ENCODE data around the gene PARD3B. TPM values are rescaled to one million over a fixed set of nuclear protein-coding genes. Genes with fewer than 3 reads are reported as not detected.
A peak's percentile ranks its signal among the peaks of the same experiment; 100 is the strongest.

Gene PARD3B
- total and polyA plus RNA-seq, 2 of the 13 experiments (the other 11 are each of a cell fraction or from before 2014, with no cell fraction given) = 0.71 to 2.3 TPM

DNA sequence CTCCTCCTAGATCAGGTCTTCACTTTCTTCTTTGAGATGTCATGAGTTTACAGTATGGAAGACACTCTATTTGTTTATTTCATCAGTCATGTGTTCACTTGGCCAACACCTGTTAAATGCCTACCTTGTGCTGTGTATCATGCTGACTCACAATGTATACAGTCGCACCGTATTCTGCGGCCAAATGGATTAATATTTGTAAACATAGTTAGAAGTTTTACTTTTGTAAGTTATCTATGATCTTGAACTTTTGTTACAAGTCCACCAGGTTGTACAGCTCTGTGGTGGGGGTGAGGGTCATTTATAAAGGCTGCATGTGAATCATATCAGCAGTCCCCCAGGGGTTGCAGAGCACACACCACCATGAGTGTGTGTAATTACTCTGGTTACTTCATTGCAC is 728.4 kb downstream of the PARD3B start (continued):
- TF ChIP-seq, protein P1, sequence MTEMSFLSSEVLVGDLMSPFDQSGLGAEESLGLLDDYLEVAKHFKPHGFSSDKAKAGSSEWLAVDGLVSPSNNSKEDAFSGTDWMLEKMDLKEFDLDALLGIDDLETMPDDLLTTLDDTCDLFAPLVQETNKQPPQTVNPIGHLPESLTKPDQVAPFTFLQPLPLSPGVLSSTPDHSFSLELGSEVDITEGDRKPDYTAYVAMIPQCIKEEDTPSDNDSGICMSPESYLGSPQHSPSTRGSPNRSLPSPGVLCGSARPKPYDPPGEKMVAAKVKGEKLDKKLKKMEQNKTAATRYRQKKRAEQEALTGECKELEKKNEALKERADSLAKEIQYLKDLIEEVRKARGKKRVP (CRISPR knock-in tag; IDR thresholded peaks at IDR 0.05) = peak in 1 of 2 experiments; percentile 94; a peak in 2 of 4 replicates
- TF ChIP-seq EZH2 (conservative IDR thresholded peaks at IDR 0.05; ENCODE audit: low read depth, low read length) = no peak
- TF ChIP-seq ZFYVE20 (CRISPR knock-in tag; IDR thresholded peaks at IDR 0.05; ENCODE audit: borderline replicate concordance, low read depth) = no peak
- 0 out of 2 replicates have a peak, but pooled peaks have one; percentile 45 for TF ChIP-seq ZNF644 (CRISPR knock-in tag; IDR thresholded peaks at IDR 0.05; ENCODE audit: low read depth)
- TF ChIP-seq KLF16 (CRISPR knock-in tag; IDR thresholded peaks at IDR 0.05) = peak in 1 of 2 experiments; percentile 89; a peak in 2 of 4 replicates
- no peak for TF ChIP-seq ONECUT2 (CRISPR knock-in tag; IDR thresholded peaks at IDR 0.05)
- TF ChIP-seq ZNF350 (CRISPR knock-in tag; IDR thresholded peaks at IDR 0.05; ENCODE audit: borderline replicate concordance, low read depth) = no peak
- TF ChIP-seq ZNF619 (CRISPR knock-in tag; IDR thresholded peaks at IDR 0.05) = no peak
- no peak for TF ChIP-seq KDM3A (CRISPR knock-in tag; IDR thresholded peaks at IDR 0.05; ENCODE audit: low read depth)
- no peak for TF ChIP-seq ZNF709 (CRISPR knock-in tag; IDR thresholded peaks at IDR 0.05)
- TF ChIP-seq TEAD3 (CRISPR knock-in tag; optimal IDR thresholded peaks at IDR 0.05; ENCODE audit: borderline replicate concordance) = peak; percentile 21
- TF ChIP-seq, protein P2, sequence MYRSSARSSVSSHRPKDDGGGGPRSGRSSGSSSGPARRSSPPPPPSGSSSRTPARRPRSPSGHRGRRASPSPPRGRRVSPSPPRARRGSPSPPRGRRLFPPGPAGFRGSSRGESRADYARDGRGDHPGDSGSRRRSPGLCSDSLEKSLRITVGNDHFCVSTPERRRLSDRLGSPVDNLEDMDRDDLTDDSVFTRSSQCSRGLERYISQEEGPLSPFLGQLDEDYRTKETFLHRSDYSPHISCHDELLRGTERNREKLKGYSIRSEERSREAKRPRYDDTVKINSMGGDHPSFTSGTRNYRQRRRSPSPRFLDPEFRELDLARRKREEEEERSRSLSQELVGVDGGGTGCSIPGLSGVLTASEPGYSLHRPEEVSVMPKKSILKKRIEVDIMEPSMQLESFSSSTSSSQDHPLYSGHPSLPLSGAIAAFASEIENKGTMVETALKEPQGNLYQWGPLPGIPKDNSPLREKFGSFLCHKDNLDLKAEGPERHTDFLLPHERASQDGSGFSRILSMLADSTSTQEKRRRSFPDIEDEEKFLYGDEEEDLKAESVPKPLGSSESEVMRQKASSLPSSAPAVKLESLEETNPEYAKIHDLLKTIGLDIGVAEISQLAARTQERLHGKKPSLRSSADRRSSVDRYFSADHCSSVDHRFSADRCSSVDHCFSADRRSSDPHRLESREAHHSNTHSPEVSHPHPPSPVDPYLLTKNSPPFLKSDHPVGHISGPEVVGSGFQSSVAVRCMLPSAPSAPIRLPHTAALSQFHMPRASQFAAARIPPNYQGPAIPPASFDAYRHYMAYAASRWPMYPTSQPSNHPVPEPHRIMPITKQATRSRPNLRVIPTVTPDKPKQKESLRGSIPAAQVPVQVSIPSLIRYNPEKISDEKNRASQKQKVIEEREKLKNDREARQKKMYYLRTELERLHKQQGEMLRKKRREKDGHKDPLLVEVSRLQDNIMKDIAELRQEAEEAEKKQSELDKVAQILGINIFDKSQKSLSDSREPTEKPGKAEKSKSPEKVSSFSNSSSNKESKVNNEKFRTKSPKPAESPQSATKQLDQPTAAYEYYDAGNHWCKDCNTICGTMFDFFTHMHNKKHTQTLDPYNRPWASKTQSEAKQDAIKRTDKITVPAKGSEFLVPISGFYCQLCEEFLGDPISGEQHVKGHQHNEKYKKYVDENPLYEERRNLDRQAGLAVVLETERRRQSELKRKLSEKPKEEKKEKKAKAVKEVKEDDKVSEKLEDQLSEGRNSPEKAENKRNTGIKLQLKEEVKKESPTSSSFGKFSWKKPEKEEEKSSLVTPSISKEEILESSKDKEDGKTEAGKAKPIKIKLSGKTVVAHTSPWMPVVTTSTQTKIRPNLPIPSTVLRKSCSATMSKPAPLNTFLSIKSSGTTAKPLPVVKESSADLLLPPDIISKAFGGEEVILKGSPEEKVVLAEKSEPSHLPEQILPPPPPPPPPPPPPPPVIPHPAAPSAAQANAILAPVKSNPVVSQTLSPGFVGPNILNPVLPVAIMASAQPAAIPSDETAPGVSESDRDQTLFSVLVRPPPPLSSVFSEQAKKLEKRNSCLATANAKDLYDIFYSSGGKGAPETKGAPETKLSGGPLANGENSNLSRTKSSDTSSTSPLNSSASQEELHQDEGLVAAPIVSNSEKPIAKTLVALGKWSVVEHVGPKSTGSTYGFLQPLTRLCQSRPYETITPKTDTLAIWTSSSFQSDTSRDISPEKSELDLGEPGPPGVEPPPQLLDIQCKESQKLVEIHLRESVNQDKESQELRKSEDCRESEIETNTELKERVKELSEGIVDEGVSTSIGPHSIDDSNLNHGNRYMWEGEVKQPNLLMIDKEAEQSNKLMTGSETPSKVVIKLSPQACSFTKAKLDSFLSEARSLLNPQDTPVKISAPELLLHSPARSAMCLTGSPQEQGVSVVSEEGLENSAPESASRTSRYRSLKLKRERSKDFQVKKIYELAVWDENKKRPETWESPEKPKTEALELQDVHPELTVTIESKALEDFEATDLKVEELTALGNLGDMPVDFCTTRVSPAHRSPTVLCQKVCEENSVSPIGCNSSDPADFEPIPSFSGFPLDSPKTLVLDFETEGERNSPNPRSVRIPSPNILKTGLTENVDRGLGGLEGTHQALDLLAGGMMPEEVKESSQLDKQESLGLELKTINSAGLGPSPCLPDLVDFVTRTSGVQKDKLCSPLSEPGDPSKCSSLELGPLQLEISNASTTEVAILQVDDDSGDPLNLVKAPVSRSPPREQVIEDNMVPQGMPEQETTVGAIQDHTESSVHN (CRISPR knock-in tag; IDR thresholded peaks at IDR 0.05) = no peak
- TF ChIP-seq, protein P3, sequence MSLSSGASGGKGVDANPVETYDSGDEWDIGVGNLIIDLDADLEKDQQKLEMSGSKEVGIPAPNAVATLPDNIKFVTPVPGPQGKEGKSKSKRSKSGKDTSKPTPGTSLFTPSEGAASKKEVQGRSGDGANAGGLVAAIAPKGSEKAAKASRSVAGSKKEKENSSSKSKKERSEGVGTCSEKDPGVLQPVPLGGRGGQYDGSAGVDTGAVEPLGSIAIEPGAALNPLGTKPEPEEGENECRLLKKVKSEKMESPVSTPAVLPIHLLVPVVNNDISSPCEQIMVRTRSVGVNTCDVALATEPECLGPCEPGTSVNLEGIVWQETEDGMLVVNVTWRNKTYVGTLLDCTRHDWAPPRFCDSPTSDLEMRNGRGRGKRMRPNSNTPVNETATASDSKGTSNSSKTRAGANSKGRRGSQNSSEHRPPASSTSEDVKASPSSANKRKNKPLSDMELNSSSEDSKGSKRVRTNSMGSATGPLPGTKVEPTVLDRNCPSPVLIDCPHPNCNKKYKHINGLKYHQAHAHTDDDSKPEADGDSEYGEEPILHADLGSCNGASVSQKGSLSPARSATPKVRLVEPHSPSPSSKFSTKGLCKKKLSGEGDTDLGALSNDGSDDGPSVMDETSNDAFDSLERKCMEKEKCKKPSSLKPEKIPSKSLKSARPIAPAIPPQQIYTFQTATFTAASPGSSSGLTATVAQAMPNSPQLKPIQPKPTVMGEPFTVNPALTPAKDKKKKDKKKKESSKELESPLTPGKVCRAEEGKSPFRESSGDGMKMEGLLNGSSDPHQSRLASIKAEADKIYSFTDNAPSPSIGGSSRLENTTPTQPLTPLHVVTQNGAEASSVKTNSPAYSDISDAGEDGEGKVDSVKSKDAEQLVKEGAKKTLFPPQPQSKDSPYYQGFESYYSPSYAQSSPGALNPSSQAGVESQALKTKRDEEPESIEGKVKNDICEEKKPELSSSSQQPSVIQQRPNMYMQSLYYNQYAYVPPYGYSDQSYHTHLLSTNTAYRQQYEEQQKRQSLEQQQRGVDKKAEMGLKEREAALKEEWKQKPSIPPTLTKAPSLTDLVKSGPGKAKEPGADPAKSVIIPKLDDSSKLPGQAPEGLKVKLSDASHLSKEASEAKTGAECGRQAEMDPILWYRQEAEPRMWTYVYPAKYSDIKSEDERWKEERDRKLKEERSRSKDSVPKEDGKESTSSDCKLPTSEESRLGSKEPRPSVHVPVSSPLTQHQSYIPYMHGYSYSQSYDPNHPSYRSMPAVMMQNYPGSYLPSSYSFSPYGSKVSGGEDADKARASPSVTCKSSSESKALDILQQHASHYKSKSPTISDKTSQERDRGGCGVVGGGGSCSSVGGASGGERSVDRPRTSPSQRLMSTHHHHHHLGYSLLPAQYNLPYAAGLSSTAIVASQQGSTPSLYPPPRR (CRISPR knock-in tag; IDR thresholded peaks at IDR 0.05; ENCODE audit: borderline replicate concordance) = peak; percentile 85; the same call in 1 of the 2 replicates
- TF ChIP-seq SMARCC2 (IDR thresholded peaks at IDR 0.05) = no peak
- no peak for TF ChIP-seq ZNF143 (CRISPR knock-in tag; IDR thresholded peaks at IDR 0.05)
- no peak for TF ChIP-seq ZNF260 (CRISPR knock-in tag; IDR thresholded peaks at IDR 0.05; ENCODE audit: borderline replicate concordance, low read depth)
- TF ChIP-seq KAT8 (CRISPR knock-in tag; IDR thresholded peaks at IDR 0.05) = peak; percentile 38; the same call in 1 of the 2 replicates

Measured in HepG2 (cell line).